Renal pelvis (tissue), 4 donors: ENCODE results near the gene RASGEF1C. TPM values are rescaled to one million over a fixed set of nuclear protein-coding genes. Genes with fewer than 3 reads are reported as not detected.
"Not testable (repeated sequence)": the region's sequence is repeated elsewhere in the genome, so short reads cannot be mapped to it uniquely, and the experiment has no call there.

ENCODE experiments used
- DNase-seq: peaks from one replicate; pipeline ENCODE4 v3.0.0-alpha.2; 2013
- polyA plus RNA-seq, 3 donors: library from polyadenylated mRNA; unstranded; fragments of 120-200 nt; gene quantifications; one replicate each; pipeline ENCODE4 v1.2.1, GENCODE V29; 2013; ENCODE audit not compliant: insufficient read length in 3 of 3

The RASGEF1C gene
- polyA plus RNA-seq, 3 donors: 0.51 to 0.86 (median 0.70) TPM

- no peak for DNase-seq
Observed at GRCh38 chr5:180136630-180137381, 72.2 kb downstream of the RASGEF1C start.

GRCh38 chr5:180135967-180136629, 72.9 kb downstream of the RASGEF1C start:
- DNase-seq: no peak

- DNase-seq: no peak
Observed at GRCh38 chr5:180135128-180135955, 73.7 kb downstream of the RASGEF1C start.

- DNase-seq: no peak
Observed at GRCh38 chr5:180133971-180134508, 75.0 kb downstream of the RASGEF1C start.

- DNase-seq: no peak
Observed at GRCh38 chr5:180133551-180133950, 75.5 kb downstream of the RASGEF1C start.

- DNase-seq: no peak
Observed at GRCh38 chr5:180133060-180133459, 76.0 kb downstream of the RASGEF1C start.

GRCh38 chr5:180130876-180131740, 77.9 kb downstream of the RASGEF1C start:
- no peak for DNase-seq

- no peak for DNase-seq
Observed at GRCh38 chr5:180130291-180130869, 78.6 kb downstream of the RASGEF1C start.

- no peak for DNase-seq
Observed at GRCh38 chr5:180129291-180130190, 79.5 kb downstream of the RASGEF1C start.

GRCh38 chr5:180128671-180129261, 80.2 kb downstream of the RASGEF1C start:
- DNase-seq: no peak

- DNase-seq: peak; percentile 33
Observed at GRCh38 chr5:180127682-180128670, 81.0 kb downstream of the RASGEF1C start.

- peak; percentile 11 for DNase-seq
Observed at GRCh38 chr5:180126716-180127681, 82.0 kb downstream of the RASGEF1C start.

GRCh38 chr5:180126156-180126555, 82.9 kb downstream of the RASGEF1C start:
- DNase-seq: not testable (repeated sequence)

- DNase-seq: not testable (repeated sequence)
Observed at GRCh38 chr5:180124662-180125061, 84.3 kb downstream of the RASGEF1C start.

GRCh38 chr5:180122875-180123274, 86.1 kb downstream of the RASGEF1C start:
- DNase-seq: no peak

- no peak for DNase-seq
Observed at GRCh38 chr5:180121826-180122413, 87.1 kb downstream of the RASGEF1C start.
